HEK293 (cell line): ENCODE results near the gene IGF2R.

Source experiments
- CTCF ChIA-PET: fragments of 350-600 bp; formaldehyde crosslinking; extraction: SDS; loops from one replicate; lab custom pipeline; 2021; ENCODE audit warnings: antibody characterized with exemption; lab: Yijun Ruan, JAX
- POLR2A ChIA-PET: fragments of 300-600 bp; formaldehyde crosslinking; extraction: SDS; loops from one replicate; lab custom pipeline; 2020; ENCODE audit warnings: antibody characterized with exemption, inconsistent platforms; lab: Yijun Ruan, JAX
- H3K27ac ChIP-seq: fragments of 200-500 bp; sonication (Bioruptor generic); 2 replicates; pipeline ENCODE4 v1.5.1; 2014; ENCODE audit warnings: low read depth, low read length, control low read depth, inconsistent platforms; ENCODE audit errors: extremely low read depth
- H3K36me3 ChIP-seq, 2 experiments: fragments of 200-500 bp in 1 of 2; sonication (Bioruptor generic) in 1 of 2; 1 replicate in 1 of 2; 2 replicates in 1 of 2; pipeline ENCODE4 v1.5.1; 2014 to 2017; ENCODE audit warnings: inconsistent platforms in 2 of 2, low read length in 2 of 2; ENCODE audit not compliant: control insufficient read depth in 2 of 2, insufficient read depth in 1 of 2
- H3K4me1 ChIP-seq: fragments of 200-500 bp; sonication (Bioruptor generic); 2 replicates; pipeline ENCODE4 v1.5.1; 2014; ENCODE audit warnings: mild to moderate bottlenecking, low read length, inconsistent platforms; ENCODE audit not compliant: control insufficient read depth, insufficient read depth
- H3K4me3 ChIP-seq: 2 replicates; pipeline ENCODE4 v1.5.1; 2011; ENCODE audit warnings: low read depth, mild to moderate bottlenecking, control low read depth, low read length, moderate library complexity
- H3K9me3 ChIP-seq: fragments of 200-500 bp; sonication (Bioruptor generic); 2 replicates; pipeline ENCODE4 v1.5.1; 2014; ENCODE audit warnings: low read depth, low read length, inconsistent platforms; ENCODE audit not compliant: control insufficient read depth, insufficient read depth
- GLIS2 ChIP-seq: fragments of 450-650 bp; formaldehyde crosslinking; IDR thresholded peaks from 2 replicates; pipeline ENCODE4 v1.5.1; 2016; ENCODE audit warnings: missing biosample characterization, missing genetic modification characterization
- PRDM10 ChIP-seq: fragments of 450-650 bp; formaldehyde crosslinking; IDR thresholded peaks from 2 replicates; pipeline ENCODE4 v1.5.1; 2016; ENCODE audit warnings: missing biosample characterization, missing genetic modification characterization
- REST ChIP-seq: fragments of 450-650 bp; formaldehyde crosslinking; IDR thresholded peaks from 2 replicates; pipeline ENCODE4 v1.5.1; 2016; ENCODE audit warnings: missing biosample characterization, missing genetic modification characterization
- SCRT2 ChIP-seq: fragments of 450-650 bp; formaldehyde crosslinking; IDR thresholded peaks from 2 replicates; pipeline ENCODE4 v1.5.1; 2016; ENCODE audit warnings: missing biosample characterization, missing genetic modification characterization
- ZBTB6 ChIP-seq: fragments of 450-650 bp; formaldehyde crosslinking; IDR thresholded peaks from 2 replicates; pipeline ENCODE4 v1.5.1; 2017; ENCODE audit warnings: missing biosample characterization, missing genetic modification characterization
- ZNF2 ChIP-seq: fragments of 450-650 bp; formaldehyde crosslinking; IDR thresholded peaks from 2 replicates; pipeline ENCODE4 v1.5.1; 2016; ENCODE audit warnings: missing biosample characterization, missing genetic modification characterization
- ZNF239 ChIP-seq: fragments of 450-650 bp; formaldehyde crosslinking; IDR thresholded peaks from 2 replicates; pipeline ENCODE4 v1.5.1; 2016; ENCODE audit warnings: missing biosample characterization, missing genetic modification characterization
- ZNF37A ChIP-seq: fragments of 450-650 bp; IDR thresholded peaks from 2 replicates; pipeline ENCODE4 v1.5.1; 2018; ENCODE audit warnings: missing biosample characterization, missing genetic modification characterization
- ZNF394 ChIP-seq: fragments of 450-650 bp; formaldehyde crosslinking; IDR thresholded peaks from 2 replicates; pipeline ENCODE4 v1.5.1; 2016; ENCODE audit warnings: missing biosample characterization, missing genetic modification characterization, mild to moderate bottlenecking, moderate library complexity, borderline replicate concordance
- ZNF513 ChIP-seq: fragments of 450-650 bp; IDR thresholded peaks from 2 replicates; pipeline ENCODE4 v1.5.1; 2018; ENCODE audit warnings: missing biosample characterization, missing genetic modification characterization
- ZNF571 ChIP-seq: fragments of 450-650 bp; formaldehyde crosslinking; IDR thresholded peaks from 2 replicates; pipeline ENCODE4 v1.5.0; 2017; ENCODE audit warnings: missing biosample characterization, missing genetic modification characterization
- ZNF580 ChIP-seq: fragments of 450-650 bp; formaldehyde crosslinking; IDR thresholded peaks from 2 replicates; pipeline ENCODE4 v1.5.1; 2016; ENCODE audit warnings: missing biosample characterization, missing genetic modification characterization
- ZNF621 ChIP-seq: fragments of 450-650 bp; formaldehyde crosslinking; IDR thresholded peaks from 2 replicates; pipeline ENCODE4 v1.5.1; 2017; ENCODE audit warnings: missing biosample characterization, missing genetic modification characterization
- ZNF76 ChIP-seq: fragments of 450-650 bp; formaldehyde crosslinking; IDR thresholded peaks from 2 replicates; pipeline ENCODE4; 2016; ENCODE audit warnings: low read depth, missing biosample characterization, missing genetic modification characterization, borderline replicate concordance
- TF ChIP-seq, protein P1 (sequence below): fragments of 450-650 bp; formaldehyde crosslinking; IDR thresholded peaks from 2 replicates; pipeline ENCODE4 v1.5.1; 2016; ENCODE audit warnings: missing biosample characterization, missing genetic modification characterization
- TF ChIP-seq, protein P2 (sequence below): fragments of 450-650 bp; formaldehyde crosslinking; IDR thresholded peaks from 2 replicates; pipeline ENCODE4 v1.5.1; 2016; ENCODE audit warnings: missing biosample characterization, missing genetic modification characterization

IGF2R gene

GRCh38 chr6:159931112-159931511 is 37.8 kb upstream of the IGF2R start:
- ChIA-PET CTCF (interaction anchor here (1.4 kb wide), 1 partner anchor 240 kb away, joined by 4 read pairs; no protein-coding TSS in a partner anchor), POLR2A (no interaction called here)

More at GRCh38 chr6:159931112-159931511, 37.8 kb upstream of the IGF2R start:
- no peaks in the 10 kb centered on the region for H3K9me3 ChIP-seq
- TF ChIP-seq, protein P1, sequence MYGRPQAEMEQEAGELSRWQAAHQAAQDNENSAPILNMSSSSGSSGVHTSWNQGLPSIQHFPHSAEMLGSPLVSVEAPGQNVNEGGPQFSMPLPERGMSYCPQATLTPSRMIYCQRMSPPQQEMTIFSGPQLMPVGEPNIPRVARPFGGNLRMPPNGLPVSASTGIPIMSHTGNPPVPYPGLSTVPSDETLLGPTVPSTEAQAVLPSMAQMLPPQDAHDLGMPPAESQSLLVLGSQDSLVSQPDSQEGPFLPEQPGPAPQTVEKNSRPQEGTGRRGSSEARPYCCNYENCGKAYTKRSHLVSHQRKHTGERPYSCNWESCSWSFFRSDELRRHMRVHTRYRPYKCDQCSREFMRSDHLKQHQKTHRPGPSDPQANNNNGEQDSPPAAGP (tag by site-specific recombination), result no peak
- TF ChIP-seq, protein P2, sequence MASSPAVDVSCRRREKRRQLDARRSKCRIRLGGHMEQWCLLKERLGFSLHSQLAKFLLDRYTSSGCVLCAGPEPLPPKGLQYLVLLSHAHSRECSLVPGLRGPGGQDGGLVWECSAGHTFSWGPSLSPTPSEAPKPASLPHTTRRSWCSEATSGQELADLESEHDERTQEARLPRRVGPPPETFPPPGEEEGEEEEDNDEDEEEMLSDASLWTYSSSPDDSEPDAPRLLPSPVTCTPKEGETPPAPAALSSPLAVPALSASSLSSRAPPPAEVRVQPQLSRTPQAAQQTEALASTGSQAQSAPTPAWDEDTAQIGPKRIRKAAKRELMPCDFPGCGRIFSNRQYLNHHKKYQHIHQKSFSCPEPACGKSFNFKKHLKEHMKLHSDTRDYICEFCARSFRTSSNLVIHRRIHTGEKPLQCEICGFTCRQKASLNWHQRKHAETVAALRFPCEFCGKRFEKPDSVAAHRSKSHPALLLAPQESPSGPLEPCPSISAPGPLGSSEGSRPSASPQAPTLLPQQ (tag by site-specific recombination), result no peak
- TF ChIP-seq ZNF37A (tag by site-specific recombination) (no peak), PRDM10 (tag by site-specific recombination) (no peak), ZBTB6 (tag by site-specific recombination) (no peak), ZNF580 (tag by site-specific recombination) (no peak), ZNF621 (tag by site-specific recombination) (no peak), SCRT2 (tag by site-specific recombination) (no peak), ZNF571 (tag by site-specific recombination) (no peak), ZNF513 (no peak), ZNF394 (tag by site-specific recombination) (no peak), ZNF76 (no peak), ZNF239 (no peak), REST (no peak), ZNF2 (tag by site-specific recombination) (no peak), GLIS2 (tag by site-specific recombination) (no peak)
- TF ChIP-seq, all 188 proteins: peak for 0
- no peaks in the 10 kb centered on the region for H3K36me3 ChIP-seq
- no peak overlapping the region for H3K27ac ChIP-seq
- no peaks in the 10 kb centered on the region for H3K4me1 ChIP-seq
- H3K4me3 ChIP-seq, result no peak overlapping the region
